SK-N-SH (cell line): ENCODE results near the gene SAMD9. TPM values are rescaled to one million over a fixed set of nuclear protein-coding genes. Genes with fewer than 3 reads are reported as not detected.

Source experiments
- CTCF ChIA-PET: fragments of 300-600, 350-600 bp; formaldehyde crosslinking; extraction: SDS; loops from one replicate; lab custom pipeline; 2021; lab: Yijun Ruan, JAX
- POLR2A ChIA-PET: fragments of 350-600 bp; sonication (Branson Sonifier 250); formaldehyde crosslinking; extraction: SDS; loops from one replicate; lab custom pipeline; 2020; ENCODE audit warnings: antibody characterized with exemption, inconsistent platforms; lab: Yijun Ruan, JAX
- DNase-seq: peaks from one replicate; pipeline ENCODE4 v3.0.0; 2012
- H2AFZ ChIP-seq: fragments of 200-600 bp; sonication (generic); 2 replicates; pipeline ENCODE4 v1.8.1; 2016; ENCODE audit warnings: antibody characterized with exemption, mild to moderate bottlenecking, low read depth
- H3F3A ChIP-seq: fragments of 200-600 bp; sonication (generic); replicated peaks from 2 replicates; pipeline ENCODE3; 2016; ENCODE audit warnings: antibody characterized with exemption, mild to moderate bottlenecking; ENCODE audit not compliant: insufficient read depth
- H3K27ac ChIP-seq, 2 experiments: fragments of 200-500 bp in 1 of 2; fragments of 200-600 bp in 1 of 2; sonication (Bioruptor generic) in 1 of 2; sonication (generic), shearing (Covaris generic) in 1 of 2; 2 replicates each; pipeline versions ENCODE4 v1.5.1 to v1.6.1; 2014 to 2016; ENCODE audit warnings: low read depth in 2 of 2, inconsistent platforms in 1 of 2, low read length in 1 of 2, mild to moderate bottlenecking in 1 of 2, mixed read lengths in 1 of 2
- H3K27me3 ChIP-seq: fragments of 200-600 bp; sonication (generic), shearing (Covaris generic); 2 replicates; pipeline ENCODE4 v1.6.1; 2016; ENCODE audit warnings: mixed run types; ENCODE audit not compliant: insufficient read depth
- H3K36me3 ChIP-seq, 2 experiments: fragments of 200-500 bp in 1 of 2; fragments of 200-600 bp in 1 of 2; sonication (Bioruptor generic) in 1 of 2; sonication (generic) in 1 of 2; replicated peaks in 1 of 2; 2 replicates each; pipeline versions ENCODE3 to v1.5.1; 2014 to 2016; ENCODE audit warnings: low read length in 1 of 2, mild to moderate bottlenecking in 1 of 2; ENCODE audit not compliant: insufficient read depth in 2 of 2, control insufficient read depth in 1 of 2
- H3K4me1 ChIP-seq, 2 experiments: fragments of 200-500 bp in 1 of 2; fragments of 200-600 bp in 1 of 2; sonication (Bioruptor generic) in 1 of 2; sonication (generic), shearing (Covaris generic) in 1 of 2; 2 replicates each; pipeline versions ENCODE4 v1.5.1 to v1.6.1; 2014 to 2016; ENCODE audit warnings: low read depth in 1 of 2, low read length in 1 of 2, mixed run types in 1 of 2; ENCODE audit not compliant: insufficient read depth in 2 of 2, control insufficient read depth in 1 of 2
- H3K4me2 ChIP-seq: fragments of 200-600 bp; sonication (generic), shearing (Covaris generic); 2 replicates; pipeline ENCODE4 v1.6.1; 2017; ENCODE audit warnings: mixed run types
- H3K4me3 ChIP-seq, 2 experiments: fragments of 200-500 bp in 1 of 2; fragments of 200-600 bp in 1 of 2; sonication (Bioruptor generic) in 1 of 2; sonication (generic), shearing (Covaris generic) in 1 of 2; 2 replicates each; pipeline versions ENCODE4 v1.5.1 to v1.8.1; 2014 to 2016; ENCODE audit warnings: low read depth in 2 of 2, inconsistent platforms in 1 of 2, low read length in 1 of 2, mild to moderate bottlenecking in 1 of 2, mixed read lengths in 1 of 2, moderate library complexity in 1 of 2
- H3K79me2 ChIP-seq: fragments of 200-600 bp; sonication (generic); 2 replicates; pipeline ENCODE4 v1.8.1; 2017; ENCODE audit warnings: mild to moderate bottlenecking; ENCODE audit not compliant: insufficient read depth
- H3K9ac ChIP-seq: fragments of 200-600 bp; sonication (generic); 2 replicates; pipeline ENCODE4 v1.6.1; 2017; ENCODE audit warnings: mixed run types
- H3K9me2 ChIP-seq: fragments of 200-600 bp; sonication (generic); 2 replicates; pipeline ENCODE4 v1.6.1; 2017; ENCODE audit warnings: mixed run types
- H3K9me3 ChIP-seq: fragments of 200-600 bp; sonication (generic); 2 replicates; pipeline ENCODE4 v1.6.1; 2017; ENCODE audit warnings: mixed run types, mild to moderate bottlenecking, moderate library complexity
- H4K20me1 ChIP-seq: fragments of 200-600 bp; sonication (generic); 2 replicates; pipeline ENCODE4 v1.6.1; 2017; ENCODE audit warnings: mild to moderate bottlenecking, mixed run types; ENCODE audit not compliant: insufficient read depth
- EP300 ChIP-seq, 2 experiments: IDR thresholded peaks; 2 replicates each; pipeline versions ENCODE4 v1.4.0 to v1.6.1; 2012; ENCODE audit warnings: borderline replicate concordance in 1 of 2, low read depth in 1 of 2, low read length in 1 of 2
- FOSL2 ChIP-seq: IDR thresholded peaks from 2 replicates; pipeline ENCODE4 v1.4.0; 2012; ENCODE audit warnings: low read depth, mild to moderate bottlenecking, moderate library complexity, borderline replicate concordance
- FOXJ3 ChIP-seq: sonication (generic); formaldehyde crosslinking; IDR thresholded peaks from 2 replicates; pipeline ENCODE4 v1.5.1; 2020; ENCODE audit warnings: mild to moderate bottlenecking, missing genetic modification reagents
- FOXM1 ChIP-seq: IDR thresholded peaks from 2 replicates; pipeline ENCODE4 v1.4.0; 2012; ENCODE audit warnings: low read depth, mild to moderate bottlenecking
- GABPA ChIP-seq: IDR thresholded peaks from 2 replicates; pipeline ENCODE4 v1.4.0; 2012; ENCODE audit warnings: low read depth, mild to moderate bottlenecking
- GATA2 ChIP-seq: sonication (generic); formaldehyde crosslinking; IDR thresholded peaks from 2 replicates; pipeline ENCODE4 v1.5.0; 2020; ENCODE audit warnings: mild to moderate bottlenecking, missing genetic modification reagents
- MEF2A ChIP-seq: IDR thresholded peaks from 2 replicates; pipeline ENCODE4 v1.4.0; 2012; ENCODE audit warnings: low read depth, borderline replicate concordance
- NRF1 ChIP-seq: IDR thresholded peaks from 2 replicates; pipeline ENCODE4 v1.6.1; 2012; ENCODE audit warnings: low read depth, mild to moderate bottlenecking, low read length
- RAD21 ChIP-seq: IDR thresholded peaks from 2 replicates; pipeline ENCODE4 v1.6.1; 2012; ENCODE audit warnings: mild to moderate bottlenecking, low read length
- RXRA ChIP-seq: IDR thresholded peaks from 2 replicates; pipeline ENCODE4 v1.4.0; 2012; ENCODE audit warnings: low read depth, mild to moderate bottlenecking, borderline replicate concordance
- SIN3A ChIP-seq: IDR thresholded peaks from 2 replicates; pipeline ENCODE4 v1.6.1; 2012; ENCODE audit warnings: low read depth, mild to moderate bottlenecking, low read length, moderate library complexity, borderline replicate concordance
- TAF1 ChIP-seq: IDR thresholded peaks from 2 replicates; pipeline ENCODE4 v1.6.1; 2012; ENCODE audit warnings: low read depth, mild to moderate bottlenecking, low read length, moderate library complexity, borderline replicate concordance
- TCF12 ChIP-seq: IDR thresholded peaks from 2 replicates; pipeline ENCODE4 v1.4.0; 2012
- WGBS: methylation state at CpG from one replicate; pipeline ENCODE4 v1.1.6; 2017; ENCODE audit warnings: low lambda C conversion rate; 5-methylcytosine and 5-hydroxymethylcytosine counted together
- polyA plus RNA-seq, 3 experiments: library from polyadenylated mRNA; depleted of rRNA; stranded (reverse); fragments of >200 nt; gene quantifications; 2 replicates each; pipeline ENCODE4 v1.2.3, GENCODE V29; 2012
- TF ChIP-seq, protein P1 (sequence below): fragments of 150-350 bp; IDR thresholded peaks from 2 replicates; pipeline ENCODE4 v1.6.1; 2017; ENCODE audit warnings: antibody characterized with exemption, low read length, low read depth, borderline replicate concordance
- TF ChIP-seq, protein P2 (sequence below): IDR thresholded peaks from 2 replicates; pipeline ENCODE4 v1.4.0; 2012; ENCODE audit warnings: low read depth, borderline replicate concordance
- TF ChIP-seq, protein P3 (sequence below): IDR thresholded peaks from 2 replicates; pipeline ENCODE4 v1.6.1; 2012; ENCODE audit warnings: mild to moderate bottlenecking, low read depth, low read length, moderate library complexity
- TF ChIP-seq, protein P4 (sequence below): IDR thresholded peaks from 2 replicates; pipeline ENCODE4; 2012

The SAMD9 gene
- polyA plus RNA-seq, 1 of the 3 experiments (the other 2 are of a cell fraction) = 0.95 TPM

DNA sequence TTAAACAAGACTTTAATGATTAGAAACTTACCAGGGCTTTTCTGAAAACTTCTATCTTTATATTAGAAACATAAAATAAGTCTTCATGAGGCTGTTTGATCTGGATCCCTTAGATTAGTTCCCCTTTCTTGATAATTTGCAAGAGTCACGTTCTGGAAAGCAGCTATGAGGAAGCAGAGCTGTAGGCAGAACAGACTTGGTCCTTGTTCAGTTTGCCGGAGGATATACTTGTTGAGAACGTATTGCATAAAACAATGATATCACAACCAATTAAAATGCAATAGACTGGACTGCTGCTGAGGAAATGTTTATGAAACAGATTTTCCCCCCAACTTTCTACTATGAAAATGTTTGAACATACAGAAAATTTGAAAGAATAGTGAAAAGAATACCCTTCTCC lies 27.6 kb upstream of the SAMD9 start:
- Histone ChIP-seq H3K4me1 (peaks cover 0 to 9% of the 10 kb centered on the region in 2 experiments; a peak in 3 of 4 replicates), H3K27ac (no peak overlapping the region), H3K9me3 (no peaks in the 10 kb centered on the region), H3K9me2 (no peaks in the 10 kb centered on the region), H3K27me3 (no peaks in the 10 kb centered on the region), H3K79me2 (no peaks in the 10 kb centered on the region; the same call in 1 of the 2 replicates), H3K4me3 (no peak overlapping the region), H3K4me2 (no peak overlapping the region), H2AFZ (no peak overlapping the region), H3F3A (peaks cover 10% of the 10 kb centered on the region), H4K20me1 (no peaks in the 10 kb centered on the region), H3K9ac (no peak overlapping the region), H3K36me3 (peaks cover 4 to 12% of the 10 kb centered on the region in 2 experiments)
- DNase-seq = no peak
- TF ChIP-seq GABPA (no peak), TAF1 (no peak), RAD21 (no peak), FOXM1 (no peak)
- TF ChIP-seq, protein P1, sequence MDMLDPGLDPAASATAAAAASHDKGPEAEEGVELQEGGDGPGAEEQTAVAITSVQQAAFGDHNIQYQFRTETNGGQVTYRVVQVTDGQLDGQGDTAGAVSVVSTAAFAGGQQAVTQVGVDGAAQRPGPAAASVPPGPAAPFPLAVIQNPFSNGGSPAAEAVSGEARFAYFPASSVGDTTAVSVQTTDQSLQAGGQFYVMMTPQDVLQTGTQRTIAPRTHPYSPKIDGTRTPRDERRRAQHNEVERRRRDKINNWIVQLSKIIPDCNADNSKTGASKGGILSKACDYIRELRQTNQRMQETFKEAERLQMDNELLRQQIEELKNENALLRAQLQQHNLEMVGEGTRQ = no peak
- TF ChIP-seq, protein P2, sequence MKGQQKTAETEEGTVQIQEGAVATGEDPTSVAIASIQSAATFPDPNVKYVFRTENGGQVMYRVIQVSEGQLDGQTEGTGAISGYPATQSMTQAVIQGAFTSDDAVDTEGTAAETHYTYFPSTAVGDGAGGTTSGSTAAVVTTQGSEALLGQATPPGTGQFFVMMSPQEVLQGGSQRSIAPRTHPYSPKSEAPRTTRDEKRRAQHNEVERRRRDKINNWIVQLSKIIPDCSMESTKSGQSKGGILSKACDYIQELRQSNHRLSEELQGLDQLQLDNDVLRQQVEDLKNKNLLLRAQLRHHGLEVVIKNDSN = no peak
- POLR2A ChIA-PET = no interaction called here
- WGBS = 81% methylated on average over 3 of the region's 3 CpGs
- CTCF ChIA-PET = interaction anchor here (0.7 kb wide), 1 partner anchor 12 kb away, joined by 3 read pairs; no protein-coding TSS in a partner anchor

DNA sequence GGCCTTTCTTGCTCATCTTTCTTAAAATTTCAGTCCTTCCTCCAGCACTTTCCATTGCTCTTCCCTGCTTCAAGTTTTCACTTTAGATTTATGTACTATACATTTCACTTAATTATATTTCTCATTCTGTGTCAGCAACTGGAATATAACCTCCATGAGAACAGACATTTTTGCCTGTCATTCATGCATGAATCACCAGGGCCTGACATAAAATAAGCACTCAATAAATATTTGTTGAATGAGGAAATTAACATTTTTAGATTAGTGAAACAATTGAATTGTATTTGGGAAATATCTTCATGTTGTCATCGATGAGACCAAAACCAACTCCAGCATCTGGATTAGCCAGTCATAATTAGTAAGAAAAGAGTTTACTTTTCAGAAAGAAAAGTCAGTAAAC lies 24.3 kb upstream of the SAMD9 start:
- Histone ChIP-seq H4K20me1 (no peaks in the 10 kb centered on the region), H3K9ac (no peak overlapping the region), H3K4me3 (no peak overlapping the region), H3K9me3 (no peaks in the 10 kb centered on the region), H3K36me3 (peaks cover 4 to 12% of the 10 kb centered on the region in 2 experiments), H3K4me1 (peaks cover 0 to 2% of the 10 kb centered on the region in 2 experiments; a peak in 1 of 4 replicates), H3K27me3 (no peaks in the 10 kb centered on the region), H3F3A (peaks cover 4% of the 10 kb centered on the region), H3K4me2 (no peak overlapping the region), H2AFZ (no peak overlapping the region), H3K9me2 (no peaks in the 10 kb centered on the region), H3K79me2 (no peaks in the 10 kb centered on the region), H3K27ac (no peak overlapping the region)
- ChIA-PET POLR2A (no interaction called here), CTCF (interaction anchor here (1.8 kb wide), 1 partner anchor 12 kb away, joined by 3 read pairs; no protein-coding TSS in a partner anchor)
- WGBS = 43% methylated on average over 1 of the region's 1 CpG
- DNase-seq = no peak
- TF ChIP-seq GATA2 (CRISPR knock-in tag) (no peak), TCF12 (no peak), FOXJ3 (CRISPR knock-in tag) (no peak), FOSL2 (no peak), SIN3A (no peak), RXRA (no peak), MEF2A (no peak), EP300 (IDR thresholded peaks at IDR 0.05; ENCODE audit: borderline replicate concordance in 1 of 2, low read depth in 1 of 2, low read length in 1 of 2) (no peak), NRF1 (no peak)
- TF ChIP-seq, protein P3, sequence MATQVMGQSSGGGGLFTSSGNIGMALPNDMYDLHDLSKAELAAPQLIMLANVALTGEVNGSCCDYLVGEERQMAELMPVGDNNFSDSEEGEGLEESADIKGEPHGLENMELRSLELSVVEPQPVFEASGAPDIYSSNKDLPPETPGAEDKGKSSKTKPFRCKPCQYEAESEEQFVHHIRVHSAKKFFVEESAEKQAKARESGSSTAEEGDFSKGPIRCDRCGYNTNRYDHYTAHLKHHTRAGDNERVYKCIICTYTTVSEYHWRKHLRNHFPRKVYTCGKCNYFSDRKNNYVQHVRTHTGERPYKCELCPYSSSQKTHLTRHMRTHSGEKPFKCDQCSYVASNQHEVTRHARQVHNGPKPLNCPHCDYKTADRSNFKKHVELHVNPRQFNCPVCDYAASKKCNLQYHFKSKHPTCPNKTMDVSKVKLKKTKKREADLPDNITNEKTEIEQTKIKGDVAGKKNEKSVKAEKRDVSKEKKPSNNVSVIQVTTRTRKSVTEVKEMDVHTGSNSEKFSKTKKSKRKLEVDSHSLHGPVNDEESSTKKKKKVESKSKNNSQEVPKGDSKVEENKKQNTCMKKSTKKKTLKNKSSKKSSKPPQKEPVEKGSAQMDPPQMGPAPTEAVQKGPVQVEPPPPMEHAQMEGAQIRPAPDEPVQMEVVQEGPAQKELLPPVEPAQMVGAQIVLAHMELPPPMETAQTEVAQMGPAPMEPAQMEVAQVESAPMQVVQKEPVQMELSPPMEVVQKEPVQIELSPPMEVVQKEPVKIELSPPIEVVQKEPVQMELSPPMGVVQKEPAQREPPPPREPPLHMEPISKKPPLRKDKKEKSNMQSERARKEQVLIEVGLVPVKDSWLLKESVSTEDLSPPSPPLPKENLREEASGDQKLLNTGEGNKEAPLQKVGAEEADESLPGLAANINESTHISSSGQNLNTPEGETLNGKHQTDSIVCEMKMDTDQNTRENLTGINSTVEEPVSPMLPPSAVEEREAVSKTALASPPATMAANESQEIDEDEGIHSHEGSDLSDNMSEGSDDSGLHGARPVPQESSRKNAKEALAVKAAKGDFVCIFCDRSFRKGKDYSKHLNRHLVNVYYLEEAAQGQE = no peak
- TF ChIP-seq, protein P4, sequence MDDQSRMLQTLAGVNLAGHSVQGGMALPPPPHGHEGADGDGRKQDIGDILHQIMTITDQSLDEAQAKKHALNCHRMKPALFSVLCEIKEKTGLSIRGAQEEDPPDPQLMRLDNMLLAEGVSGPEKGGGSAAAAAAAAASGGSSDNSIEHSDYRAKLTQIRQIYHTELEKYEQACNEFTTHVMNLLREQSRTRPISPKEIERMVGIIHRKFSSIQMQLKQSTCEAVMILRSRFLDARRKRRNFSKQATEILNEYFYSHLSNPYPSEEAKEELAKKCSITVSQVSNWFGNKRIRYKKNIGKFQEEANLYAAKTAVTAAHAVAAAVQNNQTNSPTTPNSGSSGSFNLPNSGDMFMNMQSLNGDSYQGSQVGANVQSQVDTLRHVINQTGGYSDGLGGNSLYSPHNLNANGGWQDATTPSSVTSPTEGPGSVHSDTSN = no peak
